ENCODE measurements around the gene GSAP.

GRCh38 chr7:77382532-77382931 lies 33.6 kb downstream of the GSAP start:
- TF ChIP-seq, protein P1, sequence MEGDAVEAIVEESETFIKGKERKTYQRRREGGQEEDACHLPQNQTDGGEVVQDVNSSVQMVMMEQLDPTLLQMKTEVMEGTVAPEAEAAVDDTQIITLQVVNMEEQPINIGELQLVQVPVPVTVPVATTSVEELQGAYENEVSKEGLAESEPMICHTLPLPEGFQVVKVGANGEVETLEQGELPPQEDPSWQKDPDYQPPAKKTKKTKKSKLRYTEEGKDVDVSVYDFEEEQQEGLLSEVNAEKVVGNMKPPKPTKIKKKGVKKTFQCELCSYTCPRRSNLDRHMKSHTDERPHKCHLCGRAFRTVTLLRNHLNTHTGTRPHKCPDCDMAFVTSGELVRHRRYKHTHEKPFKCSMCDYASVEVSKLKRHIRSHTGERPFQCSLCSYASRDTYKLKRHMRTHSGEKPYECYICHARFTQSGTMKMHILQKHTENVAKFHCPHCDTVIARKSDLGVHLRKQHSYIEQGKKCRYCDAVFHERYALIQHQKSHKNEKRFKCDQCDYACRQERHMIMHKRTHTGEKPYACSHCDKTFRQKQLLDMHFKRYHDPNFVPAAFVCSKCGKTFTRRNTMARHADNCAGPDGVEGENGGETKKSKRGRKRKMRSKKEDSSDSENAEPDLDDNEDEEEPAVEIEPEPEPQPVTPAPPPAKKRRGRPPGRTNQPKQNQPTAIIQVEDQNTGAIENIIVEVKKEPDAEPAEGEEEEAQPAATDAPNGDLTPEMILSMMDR (IDR thresholded peaks at IDR 0.05), result no peak
- TF ChIP-seq POLR2A (IDR thresholded peaks at IDR 0.05), result no peak

Measured in right lobe of liver (tissue), 4 donors.